Endothelial cell of umbilical vein (primary cell): ENCODE results near the gene NPAT.

ENCODE experiments used
- EZH2 ChIP-seq: IDR thresholded peaks from 2 replicates; pipeline ENCODE4 v1.6.1; 2012; ENCODE audit warnings: borderline replicate concordance, low read depth, mild to moderate bottlenecking, moderate library complexity, low read length, inconsistent platforms; ENCODE audit not compliant: severe bottlenecking
- FOS ChIP-seq: IDR thresholded peaks from 2 replicates; pipeline ENCODE4 v1.6.1; 2011; ENCODE audit warnings: mild to moderate bottlenecking, low read length, moderate library complexity, borderline replicate concordance; ENCODE audit not compliant: insufficient read depth
- GATA2 ChIP-seq: IDR thresholded peaks from 2 replicates; pipeline ENCODE4 v1.7.0; 2011; ENCODE audit warnings: low read depth, mild to moderate bottlenecking, moderate library complexity, mixed read lengths, low read length; ENCODE audit not compliant: insufficient read length, insufficient read depth
- JUN ChIP-seq: IDR thresholded peaks from 2 replicates; pipeline ENCODE4 v1.6.1; 2011; ENCODE audit warnings: borderline replicate concordance, low read depth; ENCODE audit not compliant: insufficient read length, insufficient read depth
- POLR2A ChIP-seq: IDR thresholded peaks from 2 replicates; pipeline ENCODE4 v1.6.1; 2012; ENCODE audit warnings: low read depth, mild to moderate bottlenecking, control low read depth, low read length
- POLR2AphosphoS5 ChIP-seq: IDR thresholded peaks from 2 replicates; pipeline ENCODE4 v1.6.1; 2012; ENCODE audit warnings: low read depth, mild to moderate bottlenecking, control low read depth, low read length, moderate library complexity; ENCODE audit not compliant: insufficient read depth
- TF ChIP-seq, protein P1 (sequence below), 2 donors: IDR thresholded peaks; 1 replicate in 1 of 2; 2 replicates in 1 of 2; pipeline ENCODE4 v1.5.1; 2011; ENCODE audit warnings: low read length in 2 of 2, mild to moderate bottlenecking in 2 of 2, moderate library complexity in 2 of 2, control low read depth in 1 of 2, inconsistent platforms in 1 of 2, low read depth in 1 of 2; ENCODE audit not compliant: insufficient read depth in 1 of 2; ENCODE audit errors: extremely low read depth in 1 of 2
- TF ChIP-seq, protein P2 (sequence below): IDR thresholded peaks from 2 replicates; pipeline ENCODE4 v1.6.1; 2011; ENCODE audit not compliant: insufficient read depth, insufficient read length

DNA sequence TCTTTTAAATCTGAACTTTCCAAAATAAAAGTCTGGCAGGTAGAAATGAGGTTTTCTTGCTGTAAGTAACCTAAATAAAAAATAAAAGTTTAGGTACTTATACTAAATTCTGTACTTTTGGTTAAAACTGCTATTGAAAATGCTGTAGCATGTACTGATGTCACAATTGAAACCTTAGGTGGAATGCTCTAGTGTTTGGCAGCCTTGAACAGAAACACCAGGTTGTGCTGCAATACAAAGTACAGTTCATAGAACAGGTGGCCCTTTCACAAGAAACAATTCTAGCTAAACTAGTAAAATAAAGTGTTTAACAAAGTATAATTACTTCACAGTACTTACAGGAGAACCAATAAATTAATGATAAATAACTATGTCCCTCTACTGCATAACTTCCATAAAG, 25.1 kb downstream of the NPAT start:
- TF ChIP-seq POLR2A (no peak), FOS (no peak), EZH2 (no peak), POLR2AphosphoS5 (no peak), GATA2 (no peak), JUN (no peak)
- TF ChIP-seq, protein P1, sequence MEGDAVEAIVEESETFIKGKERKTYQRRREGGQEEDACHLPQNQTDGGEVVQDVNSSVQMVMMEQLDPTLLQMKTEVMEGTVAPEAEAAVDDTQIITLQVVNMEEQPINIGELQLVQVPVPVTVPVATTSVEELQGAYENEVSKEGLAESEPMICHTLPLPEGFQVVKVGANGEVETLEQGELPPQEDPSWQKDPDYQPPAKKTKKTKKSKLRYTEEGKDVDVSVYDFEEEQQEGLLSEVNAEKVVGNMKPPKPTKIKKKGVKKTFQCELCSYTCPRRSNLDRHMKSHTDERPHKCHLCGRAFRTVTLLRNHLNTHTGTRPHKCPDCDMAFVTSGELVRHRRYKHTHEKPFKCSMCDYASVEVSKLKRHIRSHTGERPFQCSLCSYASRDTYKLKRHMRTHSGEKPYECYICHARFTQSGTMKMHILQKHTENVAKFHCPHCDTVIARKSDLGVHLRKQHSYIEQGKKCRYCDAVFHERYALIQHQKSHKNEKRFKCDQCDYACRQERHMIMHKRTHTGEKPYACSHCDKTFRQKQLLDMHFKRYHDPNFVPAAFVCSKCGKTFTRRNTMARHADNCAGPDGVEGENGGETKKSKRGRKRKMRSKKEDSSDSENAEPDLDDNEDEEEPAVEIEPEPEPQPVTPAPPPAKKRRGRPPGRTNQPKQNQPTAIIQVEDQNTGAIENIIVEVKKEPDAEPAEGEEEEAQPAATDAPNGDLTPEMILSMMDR (IDR thresholded peaks at IDR 0.05; ENCODE audit: extremely low read depth in 1 of 2, insufficient read depth in 1 of 2, low read depth in 1 of 2, low read length in 2 of 2) = no peak
- TF ChIP-seq, protein P2, sequence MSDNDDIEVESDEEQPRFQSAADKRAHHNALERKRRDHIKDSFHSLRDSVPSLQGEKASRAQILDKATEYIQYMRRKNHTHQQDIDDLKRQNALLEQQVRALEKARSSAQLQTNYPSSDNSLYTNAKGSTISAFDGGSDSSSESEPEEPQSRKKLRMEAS = no peak
